RCC 7860 (cell line): ENCODE measurements around the gene KCNK18.
"Not testable (repeated sequence)": the region's sequence is repeated elsewhere in the genome, so short reads cannot be mapped to it uniquely, and the experiment has no call there.

ENCODE experiments used
- DNase-seq: peaks from one replicate; pipeline ENCODE4 v3.0.0-alpha.2; 2015; ENCODE audit warnings: low spot score
- FAIRE-seq: peaks from 2 replicates; lab custom pipeline; 2012; peaks lifted over from hg19 to GRCh38; lab: Jason Lieb, UNC

The KCNK18 gene

GRCh38 chr10:117169480-117169879, 27.8 kb upstream of the KCNK18 start:
- DNase-seq, result no peak
- FAIRE-seq, result no peak

GRCh38 chr10:117170244-117170643, 27.0 kb upstream of the KCNK18 start:
- DNase-seq (no peak), FAIRE-seq (no peak)

- DNase-seq, result peak; percentile 49
- FAIRE-seq, result no peak
Observed at GRCh38 chr10:117174439-117175214, 22.7 kb upstream of the KCNK18 start.

DNA sequence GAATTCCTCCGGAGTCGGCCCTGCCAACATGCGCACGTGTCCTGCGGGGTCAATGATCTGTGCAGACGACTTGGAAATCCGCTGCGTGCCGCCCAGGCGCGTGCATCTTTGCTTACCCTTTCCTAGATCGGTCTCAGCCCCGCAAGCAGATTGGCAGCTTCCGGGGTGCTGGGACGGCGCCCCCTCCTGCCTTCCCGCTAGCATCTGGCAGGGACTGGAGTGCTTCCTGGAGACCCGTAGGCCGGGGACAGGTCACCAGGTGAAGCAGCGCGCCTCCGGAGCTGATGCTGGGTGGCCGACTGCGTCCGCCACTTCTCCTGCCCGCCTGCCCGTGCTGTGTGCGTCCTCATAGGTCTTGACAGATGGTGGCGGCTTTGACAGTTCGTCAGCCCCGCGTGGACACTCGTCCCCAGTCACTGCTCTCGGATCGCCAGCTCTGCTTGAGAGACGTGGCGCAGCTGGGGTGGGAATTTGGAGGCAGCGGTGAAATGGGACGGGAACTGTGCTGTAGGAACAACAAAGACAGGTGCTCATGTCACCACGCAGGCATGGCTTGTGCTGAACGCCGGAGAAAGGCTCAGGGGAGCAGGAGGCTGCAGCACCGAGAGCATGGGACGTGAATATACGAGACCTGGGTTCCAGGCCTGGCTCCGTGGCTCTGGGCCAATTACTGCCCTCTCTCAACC, 21.9 kb upstream of the KCNK18 start:
- DNase-seq (no peak), FAIRE-seq (no peak)

- peak; percentile 36 for FAIRE-seq
- DNase-seq, result peak; percentile 52
Observed at GRCh38 chr10:117175901-117176534, 21.3 kb upstream of the KCNK18 start.

- FAIRE-seq (no peak), DNase-seq (no peak)
Observed at GRCh38 chr10:117178190-117178589, 19.1 kb upstream of the KCNK18 start.

GRCh38 chr10:117184296-117184695, 13.0 kb upstream of the KCNK18 start:
- DNase-seq, result no peak
- no peak for FAIRE-seq

DNA sequence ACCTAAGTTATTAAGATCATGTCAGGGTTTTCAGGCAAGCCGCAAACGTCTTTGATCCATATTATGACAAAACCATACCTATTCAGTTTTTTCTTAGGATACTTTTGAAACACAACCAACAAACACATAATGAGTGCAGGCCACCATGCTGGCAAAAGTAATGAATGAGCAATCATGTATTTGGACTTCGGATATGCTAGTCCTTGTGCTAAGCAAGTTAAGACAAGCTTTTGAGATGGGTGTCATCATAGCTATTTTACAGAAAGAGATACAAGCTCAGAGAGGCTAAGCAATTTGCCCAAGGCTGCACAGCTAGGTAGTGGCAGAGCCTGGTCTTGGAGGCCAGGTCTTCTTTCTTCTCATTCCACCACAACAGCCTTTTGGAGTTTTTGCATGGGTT, 12.5 kb upstream of the KCNK18 start:
- no peak for FAIRE-seq

GRCh38 chr10:117185817-117186216, 11.5 kb upstream of the KCNK18 start:
- not testable (repeated sequence) for FAIRE-seq, DNase-seq

More for the DNA sequence above, 12.5 kb upstream of the KCNK18 start:
- DNase-seq, result no peak

- FAIRE-seq (no peak), DNase-seq (no peak)
Observed at GRCh38 chr10:117186832-117187615, 10.3 kb upstream of the KCNK18 start.

- FAIRE-seq (no peak), DNase-seq (no peak)
Observed at GRCh38 chr10:117188371-117188770, 8.9 kb upstream of the KCNK18 start.

DNA sequence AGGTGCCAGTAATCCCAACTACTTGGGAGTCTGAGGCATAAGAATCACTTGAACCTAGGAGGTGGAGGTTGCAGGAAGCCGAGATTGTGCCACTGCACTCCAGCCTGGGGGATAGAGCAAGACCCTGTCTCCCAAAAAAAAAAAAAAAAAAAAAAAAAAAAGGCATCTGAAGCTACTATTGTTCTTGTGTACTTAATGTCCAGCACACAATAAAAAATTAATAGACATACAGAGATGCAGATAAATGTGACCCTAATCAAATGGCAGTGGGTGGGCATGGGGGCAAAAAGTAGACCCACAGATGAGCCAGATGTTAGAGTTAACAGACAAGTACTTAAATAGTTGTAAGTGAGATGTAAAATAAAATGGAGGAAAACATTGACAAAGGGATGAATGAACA, 7.7 kb upstream of the KCNK18 start:
- DNase-seq, result no peak
- no peak for FAIRE-seq

GRCh38 chr10:117198088-117198487, 799 bp downstream of the KCNK18 start:
- FAIRE-seq, result no peak
- no peak for DNase-seq

DNA sequence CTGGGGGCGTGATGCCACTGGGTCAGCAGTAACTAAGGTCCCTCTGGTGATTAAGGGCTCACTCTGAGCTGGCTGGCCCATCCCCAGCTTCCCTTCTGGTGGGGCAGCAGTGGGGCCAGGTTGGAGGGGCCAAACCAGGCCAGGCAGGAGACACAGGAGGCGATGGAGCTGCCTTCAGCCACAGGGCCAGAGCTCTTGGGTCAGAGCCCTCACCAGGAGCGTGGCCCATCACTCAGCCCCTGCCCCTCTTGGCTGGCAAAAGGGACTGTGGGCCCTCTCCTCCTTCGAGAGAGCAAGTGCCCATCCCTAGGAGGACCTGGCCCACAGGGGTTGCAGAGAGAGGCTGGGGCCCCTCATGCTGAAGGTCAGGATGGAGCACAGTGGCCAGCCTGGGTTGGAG, 4.5 kb downstream of the KCNK18 start:
- no peak for FAIRE-seq
- no peak for DNase-seq

DNA sequence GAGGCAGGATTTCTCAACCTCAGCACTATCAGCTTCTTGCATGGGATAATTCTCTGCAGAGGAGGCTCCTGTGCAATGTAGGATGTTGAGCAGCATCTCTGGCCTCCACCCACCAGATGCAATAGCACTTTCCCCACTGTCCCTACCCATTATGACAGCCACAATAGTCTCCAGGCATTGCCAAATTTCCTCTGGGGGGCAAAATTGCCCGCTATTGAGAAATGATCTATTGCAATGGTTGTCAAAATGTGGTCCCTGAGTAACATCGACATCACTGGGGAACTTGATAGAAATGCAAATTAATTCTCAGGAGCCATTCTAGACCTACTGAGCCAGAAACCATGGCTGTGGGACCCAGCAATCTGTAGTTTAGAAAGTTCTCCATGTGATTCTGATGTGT, 7.0 kb downstream of the KCNK18 start:
- DNase-seq (no peak), FAIRE-seq (no peak)

DNA sequence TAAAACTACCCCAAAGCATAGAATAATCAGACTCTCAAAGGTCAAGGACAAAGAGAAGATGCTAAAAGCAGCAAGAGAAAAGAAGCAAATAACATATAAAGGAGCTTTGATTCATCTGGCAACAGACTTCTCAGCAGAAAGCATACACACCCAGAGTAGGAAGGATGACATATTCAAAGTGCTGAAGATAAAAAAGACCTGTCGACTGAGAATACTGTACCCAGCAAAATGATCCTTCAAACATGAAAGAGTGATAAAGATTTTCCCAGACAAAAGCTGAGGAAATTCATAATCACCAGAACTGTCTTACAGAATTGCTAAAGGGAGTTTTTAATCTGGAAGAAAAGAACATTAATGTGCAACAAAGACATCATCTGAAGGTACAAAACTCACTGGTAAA, 14.9 kb downstream of the KCNK18 start:
- DNase-seq, result no peak
- no peak for FAIRE-seq

DNA sequence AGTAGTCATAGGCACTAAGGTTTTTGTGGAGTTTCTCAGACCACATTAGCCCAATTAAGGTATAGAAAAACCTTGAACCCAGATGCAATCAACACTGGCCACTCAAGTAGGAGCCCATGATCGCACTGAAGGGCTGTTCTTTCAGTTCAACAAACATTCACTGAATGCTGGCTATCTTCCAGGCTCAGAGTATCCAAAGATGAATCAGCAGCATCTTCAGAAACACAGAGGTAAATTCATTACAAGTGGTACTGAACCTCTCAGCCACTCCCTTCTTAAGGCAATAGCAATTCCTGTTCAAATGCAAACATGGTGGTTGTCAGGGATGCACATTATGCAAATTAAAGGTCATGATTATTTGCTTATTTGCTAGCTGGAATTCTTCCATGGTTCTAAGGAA, 17.1 kb downstream of the KCNK18 start:
- peak; percentile 21 for DNase-seq
- FAIRE-seq, result no peak

DNA sequence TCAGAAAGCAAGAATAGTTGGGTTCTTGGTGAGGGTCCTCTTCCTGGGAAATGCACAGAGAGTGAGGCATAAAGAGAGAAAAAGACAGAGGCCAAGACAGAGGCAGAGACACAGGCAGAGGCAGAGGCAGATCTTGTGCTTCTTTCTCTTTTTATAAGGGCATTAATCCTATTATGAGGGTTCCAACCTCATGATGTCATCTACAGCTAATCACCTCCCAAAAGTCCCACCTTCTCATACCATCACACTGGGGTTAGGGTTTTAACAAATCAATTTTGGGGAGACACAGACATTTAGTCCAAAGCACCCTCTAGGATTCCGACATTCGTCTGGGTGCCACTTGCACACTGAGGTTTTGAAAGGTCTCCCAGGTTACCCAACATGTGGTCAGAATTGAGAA, 17.8 kb downstream of the KCNK18 start:
- no peak for DNase-seq
- FAIRE-seq, result no peak

DNA sequence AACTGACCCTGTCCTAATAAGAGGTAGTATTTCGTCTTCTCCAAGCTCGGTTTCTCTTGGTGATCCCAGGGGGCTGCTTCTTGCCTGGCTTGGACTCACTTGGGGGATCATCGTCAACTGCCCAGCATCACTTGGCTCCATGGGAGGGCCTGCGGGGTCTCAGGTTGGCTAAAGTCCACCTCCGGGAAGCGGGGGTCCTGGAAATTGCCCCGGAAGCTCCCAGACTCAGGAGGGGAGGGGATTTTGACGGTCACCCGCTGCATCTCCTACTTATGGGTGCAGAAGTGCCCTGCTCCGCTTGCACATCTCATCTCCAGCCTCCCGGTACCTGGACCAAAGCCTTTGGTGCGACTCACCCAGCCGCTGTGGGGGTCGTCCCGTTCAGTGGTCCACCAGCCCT, 18.7 kb downstream of the KCNK18 start:
- FAIRE-seq (no peak), DNase-seq (no peak)

DNA sequence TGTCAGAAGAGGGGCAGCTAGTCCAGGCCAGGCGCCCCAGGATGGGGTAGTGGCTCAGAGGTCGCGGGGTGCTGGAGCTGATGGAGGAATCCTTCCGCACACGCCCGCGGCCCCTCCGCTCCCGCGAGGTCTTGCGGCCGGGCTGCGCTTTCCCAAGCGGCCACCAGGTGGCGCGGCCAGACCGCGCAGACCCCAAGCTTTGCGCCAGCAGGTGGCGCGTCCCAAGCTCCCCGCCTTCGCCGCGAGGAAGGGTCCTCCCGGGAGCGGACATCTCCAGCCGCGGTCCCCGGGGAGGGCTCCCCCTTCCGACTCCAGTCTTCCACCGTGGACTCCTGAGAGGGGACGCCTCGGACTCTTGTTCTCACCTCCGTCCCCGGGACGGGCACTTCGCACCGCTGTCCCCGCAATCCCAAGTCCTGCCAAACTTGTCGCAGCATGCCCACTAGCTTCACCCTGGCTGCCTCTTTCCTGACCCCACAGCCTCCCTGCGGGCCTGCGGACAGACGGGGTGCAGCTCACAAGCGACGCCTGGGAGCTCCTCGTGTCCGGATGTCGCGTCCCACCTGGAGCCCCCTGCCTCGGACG, 19.4 kb downstream of the KCNK18 start:
- DNase-seq, result peak; percentile 26
- no peak for FAIRE-seq
